HepG2 (cell line): ENCODE data around the gene SLIT1. TPM values are rescaled to one million over a fixed set of nuclear protein-coding genes. Genes with fewer than 3 reads are reported as not detected.

Experiments used
- CCDC6 ChIP-seq: sonication (generic); formaldehyde crosslinking; IDR thresholded peaks from 2 replicates; pipeline ENCODE4 v1.8.1; 2022; ENCODE audit warnings: mild to moderate bottlenecking, missing genetic modification reagents, moderate library complexity
- DRAP1 ChIP-seq: IDR thresholded peaks from 2 replicates; pipeline ENCODE4 v1.6.1; 2016; ENCODE audit warnings: missing genetic modification reagents, missing compliant biosample characterization
- FOXA3 ChIP-seq: IDR thresholded peaks from 2 replicates; pipeline ENCODE4 v1.6.1; 2016; ENCODE audit warnings: missing genetic modification reagents, missing compliant biosample characterization
- HNF4A ChIP-seq: sonication (generic); formaldehyde crosslinking; IDR thresholded peaks from 2 replicates; pipeline ENCODE4 v1.4.0; 2020; ENCODE audit warnings: missing genetic modification reagents
- HOMEZ ChIP-seq: IDR thresholded peaks from 2 replicates; pipeline ENCODE4 v1.6.1; 2016; ENCODE audit warnings: low read depth
- RNF2 ChIP-seq: fragments of 450-650 bp; conservative IDR thresholded peaks from 2 replicates; pipeline ENCODE4 v1.6.1; 2016; ENCODE audit warnings: low read depth
- SAP130 ChIP-seq: IDR thresholded peaks from 2 replicates; pipeline ENCODE4 v1.6.1; 2016; ENCODE audit warnings: low read depth
- SOX5 ChIP-seq: IDR thresholded peaks from 2 replicates; pipeline ENCODE4 v1.6.1; 2016; ENCODE audit warnings: borderline replicate concordance
- TEAD3 ChIP-seq: optimal IDR thresholded peaks from 2 replicates; pipeline ENCODE3; 2016; ENCODE audit warnings: borderline replicate concordance
- ZBTB39 ChIP-seq: sonication (generic); formaldehyde crosslinking; IDR thresholded peaks from 2 replicates; pipeline ENCODE4 v1.5.0; 2020; ENCODE audit warnings: missing genetic modification reagents
- ZFP62 ChIP-seq: sonication (generic); formaldehyde crosslinking; IDR thresholded peaks from 2 replicates; pipeline ENCODE4 v1.4.0; 2020; ENCODE audit warnings: missing genetic modification reagents
- ZMAT3 ChIP-seq: sonication (generic); formaldehyde crosslinking; conservative IDR thresholded peaks from 2 replicates; pipeline ENCODE4 v1.7.0; 2021; ENCODE audit warnings: missing genetic modification reagents
- ZNF17 ChIP-seq: sonication (generic); formaldehyde crosslinking; IDR thresholded peaks from 2 replicates; pipeline ENCODE4 v1.5.0; 2020; ENCODE audit warnings: mild to moderate bottlenecking, missing genetic modification reagents
- ZNF205 ChIP-seq: IDR thresholded peaks from 2 replicates; pipeline ENCODE4 v1.6.1; 2018; ENCODE audit warnings: missing biosample characterization, missing genetic modification reagents
- ZNF230 ChIP-seq: sonication (generic); formaldehyde crosslinking; IDR thresholded peaks from 2 replicates; pipeline ENCODE4 v1.4.0; 2020; ENCODE audit warnings: mild to moderate bottlenecking, missing genetic modification reagents
- ZNF326 ChIP-seq: sonication (generic); formaldehyde crosslinking; IDR thresholded peaks from 2 replicates; pipeline ENCODE4 v1.4.0; 2020; ENCODE audit warnings: missing genetic modification reagents, borderline replicate concordance
- polyA plus RNA-seq, 8 experiments: library from polyadenylated mRNA; depleted of rRNA in 3 of 8; stranded (reverse) in 7 of 8; unstranded in 1 of 8; fragments of >200 nt; fragmentation: Illumina TruSeq in 4 of 8; extraction: Trizol in 4 of 8; gene quantifications; 2 replicates each; pipeline versions ENCODE4 v1.2.1 to v1.2.3, GENCODE V29; 2011 to 2016; ENCODE audit warnings: low read depth in 4 of 8, missing spikeins in 1 of 8, mixed read lengths in 1 of 8; ENCODE audit not compliant: insufficient read depth in 1 of 8
- total RNA-seq, 5 experiments: library from RNA; depleted of rRNA; stranded (reverse); fragments of >200 nt; fragmentation: Illumina TruSeq; extraction: Trizol; gene quantifications; 2 replicates each; pipeline ENCODE4 v1.2.3, GENCODE V29; 2016; ENCODE audit warnings: low read depth in 1 of 5
- TF ChIP-seq, protein P1 (sequence below), 2 experiments: fragments of 450-650 bp in 1 of 2; sonication (generic) in 1 of 2; formaldehyde crosslinking in 1 of 2; IDR thresholded peaks; 2 replicates each; pipeline versions ENCODE4 v1.6.1 to v1.8.0; 2016 to 2022; ENCODE audit warnings: antibody characterized with exemption in 1 of 2, mild to moderate bottlenecking in 1 of 2, missing genetic modification reagents in 1 of 2

Gene SLIT1
- total and polyA plus RNA-seq, 2 of the 13 experiments (the other 11 are each of a cell fraction or from before 2014, with no cell fraction given), result 0.09 to 0.33 TPM

- TF ChIP-seq ZBTB39 (CRISPR knock-in tag) (no peak), SAP130 (CRISPR knock-in tag) (peak; percentile 24; the same call in 1 of the 2 replicates), ZMAT3 (CRISPR knock-in tag) (no peak), DRAP1 (CRISPR knock-in tag) (no peak), SOX5 (CRISPR knock-in tag) (peak; percentile 35; the same call in 1 of the 2 replicates), CCDC6 (CRISPR knock-in tag) (no peak), RNF2 (no peak), ZFP62 (CRISPR knock-in tag) (no peak), ZNF17 (CRISPR knock-in tag) (no peak), HOMEZ (CRISPR knock-in tag) (no peak), HNF4A (CRISPR knock-in tag) (peak; percentile 51), ZNF205 (CRISPR knock-in tag) (no peak), ZNF326 (CRISPR knock-in tag) (no peak), TEAD3 (CRISPR knock-in tag) (peak; percentile 57), FOXA3 (0 out of 2 replicates have a peak, but pooled peaks have one; percentile 35), ZNF230 (CRISPR knock-in tag) (no peak)
- TF ChIP-seq, protein P1, sequence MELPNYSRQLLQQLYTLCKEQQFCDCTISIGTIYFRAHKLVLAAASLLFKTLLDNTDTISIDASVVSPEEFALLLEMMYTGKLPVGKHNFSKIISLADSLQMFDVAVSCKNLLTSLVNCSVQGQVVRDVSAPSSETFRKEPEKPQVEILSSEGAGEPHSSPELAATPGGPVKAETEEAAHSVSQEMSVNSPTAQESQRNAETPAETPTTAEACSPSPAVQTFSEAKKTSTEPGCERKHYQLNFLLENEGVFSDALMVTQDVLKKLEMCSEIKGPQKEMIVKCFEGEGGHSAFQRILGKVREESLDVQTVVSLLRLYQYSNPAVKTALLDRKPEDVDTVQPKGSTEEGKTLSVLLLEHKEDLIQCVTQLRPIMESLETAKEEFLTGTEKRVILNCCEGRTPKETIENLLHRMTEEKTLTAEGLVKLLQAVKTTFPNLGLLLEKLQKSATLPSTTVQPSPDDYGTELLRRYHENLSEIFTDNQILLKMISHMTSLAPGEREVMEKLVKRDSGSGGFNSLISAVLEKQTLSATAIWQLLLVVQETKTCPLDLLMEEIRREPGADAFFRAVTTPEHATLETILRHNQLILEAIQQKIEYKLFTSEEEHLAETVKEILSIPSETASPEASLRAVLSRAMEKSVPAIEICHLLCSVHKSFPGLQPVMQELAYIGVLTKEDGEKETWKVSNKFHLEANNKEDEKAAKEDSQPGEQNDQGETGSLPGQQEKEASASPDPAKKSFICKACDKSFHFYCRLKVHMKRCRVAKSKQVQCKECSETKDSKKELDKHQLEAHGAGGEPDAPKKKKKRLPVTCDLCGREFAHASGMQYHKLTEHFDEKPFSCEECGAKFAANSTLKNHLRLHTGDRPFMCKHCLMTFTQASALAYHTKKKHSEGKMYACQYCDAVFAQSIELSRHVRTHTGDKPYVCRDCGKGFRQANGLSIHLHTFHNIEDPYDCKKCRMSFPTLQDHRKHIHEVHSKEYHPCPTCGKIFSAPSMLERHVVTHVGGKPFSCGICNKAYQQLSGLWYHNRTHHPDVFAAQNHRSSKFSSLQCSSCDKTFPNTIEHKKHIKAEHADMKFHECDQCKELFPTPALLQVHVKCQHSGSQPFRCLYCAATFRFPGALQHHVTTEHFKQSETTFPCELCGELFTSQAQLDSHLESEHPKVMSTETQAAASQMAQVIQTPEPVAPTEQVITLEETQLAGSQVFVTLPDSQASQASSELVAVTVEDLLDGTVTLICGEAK (IDR thresholded peaks at IDR 0.05), result no peak
- TF ChIP-seq, protein P1 (CRISPR knock-in tag; IDR thresholded peaks at IDR 0.05), result peak; percentile 38; the same call in 1 of the 2 replicates
These were observed 161.3 kb downstream of the SLIT1 start (continued) for GRCh38 chr10:97024168-97025073.
